ENCODE results near the gene ACP7.
"Not testable (repeated sequence)": the region's sequence is repeated elsewhere in the genome, so short reads cannot be mapped to it uniquely, and the experiment has no call there.

Gene ACP7

GRCh38 chr19:39133431-39134270 lies 49.5 kb downstream of the ACP7 start:
- no peak for DNase-seq

- DNase-seq: no peak
Observed at GRCh38 chr19:39135701-39136100, 51.5 kb downstream of the ACP7 start.

- peak; percentile 39 for DNase-seq
Observed at GRCh38 chr19:39136225-39136940, 52.2 kb downstream of the ACP7 start.

- no peak for DNase-seq
Observed at GRCh38 chr19:39137131-39137530, 53.0 kb downstream of the ACP7 start.

GRCh38 chr19:39138221-39139211 lies 54.3 kb downstream of the ACP7 start:
- peak; percentile 94 for DNase-seq

- no peak for DNase-seq
Observed at GRCh38 chr19:39139305-39139874, 55.2 kb downstream of the ACP7 start.

- no peak for DNase-seq
Observed at GRCh38 chr19:39139971-39140453, 55.8 kb downstream of the ACP7 start.

GRCh38 chr19:39140594-39140993 lies 56.4 kb downstream of the ACP7 start:
- no peak for DNase-seq

GRCh38 chr19:39141929-39142328 lies 57.8 kb downstream of the ACP7 start:
- DNase-seq: no peak

GRCh38 chr19:39142630-39143029 lies 58.5 kb downstream of the ACP7 start:
- DNase-seq: no peak

- not testable (repeated sequence) for DNase-seq
Observed at GRCh38 chr19:39143757-39144289, 59.7 kb downstream of the ACP7 start.

GRCh38 chr19:39144290-39145071 lies 60.3 kb downstream of the ACP7 start:
- no peak for DNase-seq

- DNase-seq: no peak
Observed at GRCh38 chr19:39145180-39145953, 61.2 kb downstream of the ACP7 start.

- DNase-seq: no peak
Observed at GRCh38 chr19:39146091-39146490, 61.9 kb downstream of the ACP7 start.

- no peak for DNase-seq
Observed at GRCh38 chr19:39146686-39147450, 62.7 kb downstream of the ACP7 start.

- DNase-seq: no peak
Observed at GRCh38 chr19:39147480-39147879, 63.3 kb downstream of the ACP7 start.

- DNase-seq: no peak
Observed at GRCh38 chr19:39148939-39149529, 64.9 kb downstream of the ACP7 start.

GRCh38 chr19:39150235-39150634 lies 66.1 kb downstream of the ACP7 start:
- no peak for DNase-seq

Measured in NCI-H69 (cell line).